CD14-positive monocyte (primary cell): Measurements from ENCODE around the gene MIPOL1. TPM values are rescaled to one million over a fixed set of nuclear protein-coding genes. Genes with fewer than 3 reads are reported as not detected.
"Not testable (repeated sequence)": the region's sequence is repeated elsewhere in the genome, so short reads cannot be mapped to it uniquely, and the experiment has no call there.

Experiments
- DNase-seq, 3 donors: peaks; one replicate each; pipeline ENCODE4 v3.0.0-alpha.2; 2011 to 2022
- H2AFZ ChIP-seq: 2 replicates; pipeline ENCODE4 v1.6.0; 2012; ENCODE audit warnings: mild to moderate bottlenecking, low read depth, low read length, inconsistent platforms; ENCODE audit not compliant: insufficient read depth, poor library complexity, severe bottlenecking
- H3K27ac ChIP-seq, 2 donors: 1 replicate in 1 of 2; 2 replicates in 1 of 2; pipeline ENCODE4 v1.5.1; 2012 to 2013; ENCODE audit warnings: low read length in 2 of 2, control low read depth in 1 of 2, inconsistent platforms in 1 of 2, low read depth in 1 of 2, mild to moderate bottlenecking in 1 of 2
- H3K27me3 ChIP-seq, 2 donors: one replicate each; pipeline versions ENCODE4 v1.6.0 to v1.6.1; 2011 to 2013; ENCODE audit warnings: low read length in 2 of 2; ENCODE audit not compliant: control insufficient read depth in 2 of 2, insufficient read depth in 2 of 2
- H3K36me3 ChIP-seq, 2 donors: replicated peaks in 1 of 2; 1 replicate in 1 of 2; 2 replicates in 1 of 2; pipeline versions ENCODE4 v1.5.1 to v1.6.1; 2012 to 2013; ENCODE audit warnings: low read length in 2 of 2, control low read depth in 1 of 2, inconsistent platforms in 1 of 2, mild to moderate bottlenecking in 1 of 2; ENCODE audit not compliant: insufficient read depth in 2 of 2, control insufficient read depth in 1 of 2
- H3K4me1 ChIP-seq, 2 donors: 1 replicate in 1 of 2; 2 replicates in 1 of 2; pipeline versions ENCODE4 v1.5.1 to v1.6.1; 2012 to 2013; ENCODE audit warnings: low read length in 2 of 2, control low read depth in 1 of 2, inconsistent platforms in 1 of 2, mild to moderate bottlenecking in 1 of 2, moderate library complexity in 1 of 2; ENCODE audit not compliant: insufficient read depth in 2 of 2, control insufficient read depth in 1 of 2
- H3K4me2 ChIP-seq: replicated peaks from 2 replicates; pipeline ENCODE3; 2012; ENCODE audit warnings: low read length, moderate library complexity, mild to moderate bottlenecking; ENCODE audit not compliant: poor library complexity, severe bottlenecking; ENCODE audit errors: extremely low read depth
- H3K4me3 ChIP-seq, 3 experiments: fragments of 200-600 bp in 1 of 3; sonication (generic) in 1 of 3; replicated peaks in 1 of 3; 1 replicate in 2 of 3; 2 replicates in 1 of 3; pipeline ENCODE4 v1.5.1; 2011 to 2013; ENCODE audit warnings: low read length in 3 of 3, mild to moderate bottlenecking in 3 of 3, control low read depth in 2 of 3, low read depth in 2 of 3, inconsistent platforms in 1 of 3, moderate library complexity in 1 of 3
- H3K79me2 ChIP-seq: 2 replicates; pipeline ENCODE4 v1.6.0; 2012; ENCODE audit warnings: mild to moderate bottlenecking, control low read depth, inconsistent platforms, low read length, moderate library complexity; ENCODE audit not compliant: insufficient read depth
- H3K9ac ChIP-seq: 2 replicates; pipeline ENCODE4 v1.6.0; 2017; ENCODE audit warnings: low read length, mild to moderate bottlenecking; ENCODE audit not compliant: insufficient read depth, poor library complexity, severe bottlenecking
- H3K9me3 ChIP-seq, 2 donors: replicated peaks in 1 of 2; 1 replicate in 1 of 2; 2 replicates in 1 of 2; pipeline versions ENCODE4 v1.5.1 to v1.6.1; 2012 to 2013; ENCODE audit warnings: low read length in 2 of 2, control low read depth in 1 of 2; ENCODE audit not compliant: control insufficient read depth in 1 of 2, insufficient read depth in 1 of 2
- H4K20me1 ChIP-seq: 2 replicates; pipeline ENCODE4 v1.6.0; 2012; ENCODE audit warnings: mild to moderate bottlenecking, low read length, control low read depth, moderate library complexity; ENCODE audit not compliant: insufficient read depth
- H3K27ac Mint-ChIP-seq, 7 donors: one replicate each; pipeline ENCODE4 v1.8.0; 2020; ENCODE audit warnings: mild to moderate bottlenecking in 7 of 7, mixed read lengths in 7 of 7, moderate library complexity in 6 of 7, inconsistent platforms in 2 of 7
- H3K27me3 Mint-ChIP-seq, 3 donors: one replicate each; pipeline ENCODE4 v1.8.0; 2021 to 2022; ENCODE audit warnings: low read depth in 3 of 3, mild to moderate bottlenecking in 3 of 3, mixed read lengths in 3 of 3, moderate library complexity in 3 of 3, inconsistent platforms in 1 of 3
- H3K36me3 Mint-ChIP-seq, 2 donors: one replicate each; pipeline ENCODE4 v1.8.0; 2020; ENCODE audit warnings: mixed read lengths in 2 of 2, inconsistent platforms in 1 of 2, mild to moderate bottlenecking in 1 of 2
- H3K4me1 Mint-ChIP-seq: one replicate; pipeline ENCODE4 v1.8.0; 2020; ENCODE audit warnings: mild to moderate bottlenecking, mixed read lengths
- H3K4me3 Mint-ChIP-seq, 2 donors: one replicate each; pipeline ENCODE4 v1.8.0; 2020; ENCODE audit warnings: mild to moderate bottlenecking in 2 of 2, mixed read lengths in 2 of 2, moderate library complexity in 1 of 2
- H3K9me3 Mint-ChIP-seq, 7 donors: one replicate each; pipeline ENCODE4 v1.8.0; 2020 to 2022; ENCODE audit warnings: mixed read lengths in 7 of 7, mild to moderate bottlenecking in 6 of 7, moderate library complexity in 6 of 7, inconsistent platforms in 2 of 7
- WGBS: methylation state at CpG from one replicate; pipeline ENCODE4 v1.1.5; 2013; ENCODE audit warnings: missing lambda C conversion rate; ENCODE audit not compliant: insufficient coverage; 5-methylcytosine and 5-hydroxymethylcytosine counted together
- intact Hi-C, 2 donors: fragments of 100-400 bp; cut with micrococcal nuclease; formaldehyde crosslinking; loops; one replicate each; pipeline versions ENCODE4 v1.15.0 to v1.15.1; 2023
- polyA plus RNA-seq, 3 donors: library from polyadenylated mRNA; depleted of rRNA in 1 of 3; unstranded in 2 of 3; stranded (reverse) in 1 of 3; fragments of 300-500 nt in 2 of 3; fragments of >200 nt in 1 of 3; fragmentation: Illumina TruSeq in 2 of 3; gene quantifications; 1 replicate in 2 of 3; 2 replicates in 1 of 3; pipeline ENCODE4 v1.2.3, GENCODE V29; 2012 to 2021
- TF ChIP-seq, protein P1 (sequence below): fragments of 200-600 bp; IDR thresholded peaks from one replicate; pipeline ENCODE4 v1.8.0; 2022; ENCODE audit warnings: antibody characterized with exemption, mild to moderate bottlenecking

The MIPOL1 gene
- polyA plus RNA-seq, 3 donors, result not detected

DNA sequence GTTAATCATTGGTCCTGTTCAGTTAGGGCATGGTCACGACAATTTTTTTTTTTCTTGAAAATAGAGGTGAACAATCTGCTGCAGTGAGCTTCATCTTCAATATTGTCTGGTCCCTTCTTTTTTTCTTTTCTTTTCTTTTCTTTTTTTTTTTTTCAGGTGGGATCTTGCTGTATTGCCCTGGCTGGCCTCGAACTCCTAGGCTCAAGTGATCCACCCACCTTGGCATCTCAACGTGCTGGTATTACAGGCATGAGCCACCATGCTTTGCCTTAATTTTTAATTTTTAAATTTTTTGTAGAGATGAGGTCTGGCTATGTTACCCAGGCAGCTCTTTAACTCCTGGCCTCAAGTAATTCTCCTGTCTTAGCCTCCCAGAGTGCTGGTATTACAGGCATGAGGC lies 36.5 kb downstream of the MIPOL1 start:
- no peak for DNase-seq
- no peaks in the 10 kb centered on the region for H3K9me3 Mint-ChIP-seq
- no peaks in the 10 kb centered on the region for H3K36me3 Mint-ChIP-seq
- TF ChIP-seq, protein P1, sequence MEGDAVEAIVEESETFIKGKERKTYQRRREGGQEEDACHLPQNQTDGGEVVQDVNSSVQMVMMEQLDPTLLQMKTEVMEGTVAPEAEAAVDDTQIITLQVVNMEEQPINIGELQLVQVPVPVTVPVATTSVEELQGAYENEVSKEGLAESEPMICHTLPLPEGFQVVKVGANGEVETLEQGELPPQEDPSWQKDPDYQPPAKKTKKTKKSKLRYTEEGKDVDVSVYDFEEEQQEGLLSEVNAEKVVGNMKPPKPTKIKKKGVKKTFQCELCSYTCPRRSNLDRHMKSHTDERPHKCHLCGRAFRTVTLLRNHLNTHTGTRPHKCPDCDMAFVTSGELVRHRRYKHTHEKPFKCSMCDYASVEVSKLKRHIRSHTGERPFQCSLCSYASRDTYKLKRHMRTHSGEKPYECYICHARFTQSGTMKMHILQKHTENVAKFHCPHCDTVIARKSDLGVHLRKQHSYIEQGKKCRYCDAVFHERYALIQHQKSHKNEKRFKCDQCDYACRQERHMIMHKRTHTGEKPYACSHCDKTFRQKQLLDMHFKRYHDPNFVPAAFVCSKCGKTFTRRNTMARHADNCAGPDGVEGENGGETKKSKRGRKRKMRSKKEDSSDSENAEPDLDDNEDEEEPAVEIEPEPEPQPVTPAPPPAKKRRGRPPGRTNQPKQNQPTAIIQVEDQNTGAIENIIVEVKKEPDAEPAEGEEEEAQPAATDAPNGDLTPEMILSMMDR, result no peak
- H3K4me3 Mint-ChIP-seq, result no peak overlapping the region
- intact Hi-C loops, result no loop called here
- H3K27me3 Mint-ChIP-seq, result peaks cover 2 to 4% (median 3%) of the 10 kb centered on the region in 3 donors
- no peaks in the 10 kb centered on the region for H3K27me3 ChIP-seq
- no peaks in the 10 kb centered on the region for H3K4me1 Mint-ChIP-seq
- H3K4me1 ChIP-seq, result no peaks in the 10 kb centered on the region
- H3K4me3 ChIP-seq, result no peak overlapping the region
- H3K9ac ChIP-seq, result no peak overlapping the region
- no peak overlapping the region for H3K27ac Mint-ChIP-seq
- H4K20me1 ChIP-seq, result no peaks in the 10 kb centered on the region
- no peaks in the 10 kb centered on the region for H3K36me3 ChIP-seq
- no peak overlapping the region for H3K4me2 ChIP-seq
- H3K27ac ChIP-seq, result no peak overlapping the region
- no peaks in the 10 kb centered on the region for H3K79me2 ChIP-seq
- no peaks in the 10 kb centered on the region for H3K9me3 ChIP-seq
- H2AFZ ChIP-seq, result no peak overlapping the region
- no CpG with 5 or more reads among the region's 3 CpGs for WGBS

DNA sequence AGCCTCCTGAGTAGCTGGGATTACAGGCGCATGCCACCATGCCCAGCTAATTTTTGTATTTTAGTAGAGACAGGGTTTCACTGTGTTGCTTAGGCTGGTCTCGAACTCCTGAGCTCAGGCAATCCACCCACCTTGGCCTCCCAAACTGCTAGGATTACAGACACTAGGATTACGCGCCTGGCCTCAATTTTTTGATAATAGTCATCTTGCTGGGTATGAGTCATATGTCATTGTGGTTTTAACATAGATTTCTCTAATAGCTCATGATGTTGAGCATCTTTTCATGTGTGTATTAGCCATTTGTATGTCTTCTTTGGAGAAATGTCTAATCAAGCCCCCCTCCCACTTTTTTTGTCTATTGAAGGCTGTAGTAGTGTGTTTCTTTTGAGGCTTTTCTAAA lies 38.3 kb downstream of the MIPOL1 start:
- H3K9me3 ChIP-seq, H3K4me3 ChIP-seq, DNase-seq, H3K4me1 Mint-ChIP-seq, H3K27me3 Mint-ChIP-seq, H3K27ac Mint-ChIP-seq, H3K9ac ChIP-seq, H3K4me2 ChIP-seq, H4K20me1 ChIP-seq, H3K27ac ChIP-seq, H3K9me3 Mint-ChIP-seq, H3K4me1 ChIP-seq, H3K79me2 ChIP-seq, H2AFZ ChIP-seq, H3K27me3 ChIP-seq, intact Hi-C loops, H3K36me3 ChIP-seq, H3K4me3 Mint-ChIP-seq, H3K36me3 Mint-ChIP-seq: not testable (repeated sequence)
- no CpG with 5 or more reads among the region's 4 CpGs for WGBS
